ENCODE results near the gene ANKRD36C. TPM values are rescaled to one million over a fixed set of nuclear protein-coding genes. Genes with fewer than 3 reads are reported as not detected.
"Not testable (repeated sequence)": the region's sequence is repeated elsewhere in the genome, so short reads cannot be mapped to it uniquely, and the experiment has no call there.

Gene ANKRD36C
- total RNA-seq, 1 experiment from 2014 or later: 8.7 TPM

- DNase-seq (ENCODE audit: low spot score); ATAC-seq; POLR2A ChIA-PET; H3K27ac Mint-ChIP-seq; H3K4me1 Mint-ChIP-seq; H3K9me3 Mint-ChIP-seq; H3K36me3 Mint-ChIP-seq: not testable (repeated sequence)
- 0 out of 2 replicates have a peak overlapping the region, but pooled peaks have one; percentile 8 for H3K4me3 Mint-ChIP-seq
- peaks cover 15% of the 10 kb centered on the region for H3K27me3 Mint-ChIP-seq (ENCODE audit: low read depth)
- CTCF ChIA-PET: interaction anchor here (1.5 kb wide), 1 partner anchor 10 kb away, joined by 6 read pairs; no protein-coding TSS in a partner anchor
Measured at GRCh38 chr2:96012086-96012791, 20.6 kb upstream of the ANKRD36C start.

- peak; percentile 29 for DNase-seq (ENCODE audit: low spot score)
- H3K36me3 Mint-ChIP-seq, H3K9me3 Mint-ChIP-seq, POLR2A ChIA-PET, H3K4me1 Mint-ChIP-seq, H3K27ac Mint-ChIP-seq: not testable (repeated sequence)
- CTCF ChIA-PET: interaction anchor here (0.6 to 1.3 kb wide), 5 partner anchors 12 to 163 kb away, joined by 3 to 6 read pairs (median 3); partner anchors contain the start of genes ADRA2B and ASTL
- peak overlapping the region; percentile 61 for H3K4me3 Mint-ChIP-seq
- peaks cover 26% of the 10 kb centered on the region for H3K27me3 Mint-ChIP-seq (ENCODE audit: low read depth)
- ATAC-seq: peak; percentile 9
Measured at GRCh38 chr2:96011129-96011455, 19.5 kb upstream of the ANKRD36C start.

GRCh38 chr2:96010320-96011128, 18.9 kb upstream of the ANKRD36C start:
- POLR2A ChIA-PET: not testable (repeated sequence)
- TF ChIP-seq MAX (CRISPR knock-in tag; IDR thresholded peaks at IDR 0.05) (0 out of 2 replicates have a peak, but pooled peaks have one; percentile 17), NFYB (CRISPR knock-in tag; conservative IDR thresholded peaks at IDR 0.05; ENCODE audit: low read depth) (0 out of 2 replicates have a peak, but pooled peaks have one; percentile 10), CREM (CRISPR knock-in tag; IDR thresholded peaks at IDR 0.05) (peak; percentile 26; the same call in 1 of the 2 replicates), FOXK1 (CRISPR knock-in tag; IDR thresholded peaks at IDR 0.05) (0 out of 2 replicates have a peak, but pooled peaks have one; percentile 19)
- peaks cover 30% of the 10 kb centered on the region for H3K27me3 Mint-ChIP-seq (ENCODE audit: low read depth)

GRCh38 chr2:96009833-96010232, 18.2 kb upstream of the ANKRD36C start:
- H3K4me1 Mint-ChIP-seq, POLR2A ChIA-PET, H3K36me3 Mint-ChIP-seq: not testable (repeated sequence)
- peak overlapping the region; percentile 82 for H3K4me3 Mint-ChIP-seq
- DNase-seq (ENCODE audit: low spot score) (peak; percentile 46), ATAC-seq (peak; percentile 71)
- H3K27me3 Mint-ChIP-seq (ENCODE audit: low read depth): peaks cover 30% of the 10 kb centered on the region
- H3K27ac Mint-ChIP-seq: peak overlapping the region; percentile 60
- H3K9me3 Mint-ChIP-seq: peaks cover 12% of the 10 kb centered on the region
- CTCF ChIA-PET: interaction anchor here (0.8 to 2.2 kb wide), 4 partner anchors 13 to 621 kb away, joined by 3 to 24 read pairs (median 3); no protein-coding TSS in a partner anchor

More at GRCh38 chr2:96010320-96011128, 18.9 kb upstream of the ANKRD36C start:
- CTCF ChIA-PET: interaction anchor here (0.6 to 2.2 kb wide), 9 partner anchors 12 to 621 kb away, joined by 3 to 24 read pairs (median 3); partner anchors contain the start of genes ADRA2B and ASTL
- ATAC-seq (peak; percentile 96), DNase-seq (ENCODE audit: low spot score) (peak; percentile 99)
- Mint-ChIP-seq H3K27ac (peak overlapping the region; percentile 60; the same call in 1 of the 2 replicates), H3K9me3 (peaks cover 10% of the 10 kb centered on the region), H3K4me3 (peak overlapping the region; percentile 82)
- not testable (repeated sequence) for H3K4me1 Mint-ChIP-seq, H3K36me3 Mint-ChIP-seq

- H3K4me1 Mint-ChIP-seq; DNase-seq (ENCODE audit: low spot score); POLR2A ChIA-PET; ATAC-seq; H3K36me3 Mint-ChIP-seq; H3K27ac Mint-ChIP-seq; H3K4me3 Mint-ChIP-seq: not testable (repeated sequence)
- CTCF ChIA-PET: interaction anchor here (2.2 kb wide), 1 partner anchor 15 kb away, joined by 24 read pairs; no protein-coding TSS in a partner anchor
- H3K27me3 Mint-ChIP-seq (ENCODE audit: low read depth): peaks cover 33% of the 10 kb centered on the region
- peaks cover 17% of the 10 kb centered on the region for H3K9me3 Mint-ChIP-seq
Measured at GRCh38 chr2:96008051-96008450, 16.4 kb upstream of the ANKRD36C start.

GRCh38 chr2:96006248-96006647, 14.6 kb upstream of the ANKRD36C start:
- POLR2A ChIA-PET: not testable (repeated sequence)

More at GRCh38 chr2:96006248-96006647, 14.6 kb upstream of the ANKRD36C start:
- ATAC-seq; H3K36me3 Mint-ChIP-seq; H3K27ac Mint-ChIP-seq; H3K4me1 Mint-ChIP-seq; CTCF ChIA-PET; H3K4me3 Mint-ChIP-seq; DNase-seq (ENCODE audit: low spot score): not testable (repeated sequence)
- H3K9me3 Mint-ChIP-seq: peaks cover 31% of the 10 kb centered on the region
- peaks cover 42% of the 10 kb centered on the region for H3K27me3 Mint-ChIP-seq (ENCODE audit: low read depth)

All from WTC11 (cell line).